Caco-2 (cell line): ENCODE data around the gene ABHD16A. TPM values are rescaled to one million over a fixed set of nuclear protein-coding genes. Genes with fewer than 3 reads are reported as not detected.

Source experiments
- BruUV-seq: library from RNA; stranded (reverse); fragments of 400-500 nt; replicated peaks from 2 replicates; lab custom pipeline; 2021; lab: Mats Ljungman, UMichigan
- CTCF ChIA-PET: fragments of 300-600 bp; sonication (Branson Sonifier 250); formaldehyde crosslinking; loops from one replicate; lab custom pipeline; 2022; ENCODE audit warnings: antibody characterized with exemption; lab: Charles Lee
- POLR2A ChIA-PET: fragments of 300-600 bp; sonication (Branson Sonifier 250); formaldehyde crosslinking; loops from one replicate; lab custom pipeline; 2022; ENCODE audit warnings: antibody characterized with exemption; lab: Charles Lee
- DNase-seq, 2 experiments: peaks; one replicate each; pipeline versions ENCODE4 v3.0.0 to v3.0.0-alpha.2; 2020 to 2022
- H3K27me3 ChIP-seq: replicated peaks from 2 replicates; pipeline ENCODE4 v1.6.0; 2011; ENCODE audit warnings: low read length; ENCODE audit not compliant: control insufficient read depth, insufficient read depth
- H3K36me3 ChIP-seq: 2 replicates; pipeline ENCODE4 v1.5.1; 2011; ENCODE audit warnings: low read length; ENCODE audit not compliant: control insufficient read depth, insufficient read depth
- H3K4me1 ChIP-seq: fragments of 250-450 bp; sonication (Bioruptor Pico); 2 replicates; pipeline ENCODE4 v1.5.1; 2020; ENCODE audit warnings: mild to moderate bottlenecking
- H3K4me3 ChIP-seq: 2 replicates; pipeline ENCODE4 v1.5.1; 2011; ENCODE audit warnings: low read depth, mild to moderate bottlenecking, control low read depth, low read length
- H3K9me3 ChIP-seq: fragments of 250-450 bp; sonication (Bioruptor Pico); 2 replicates; pipeline ENCODE4 v1.5.1; 2020; ENCODE audit warnings: mild to moderate bottlenecking, moderate library complexity
- H3K27ac Mint-ChIP-seq: one replicate; pipeline ENCODE4 v1.8.0; 2022; ENCODE audit warnings: mixed read lengths; ENCODE audit not compliant: unreplicated experiment
- H3K27me3 Mint-ChIP-seq: one replicate; pipeline ENCODE4 v1.8.0; 2022; ENCODE audit warnings: mixed read lengths; ENCODE audit not compliant: insufficient read depth, unreplicated experiment
- H3K36me3 Mint-ChIP-seq: one replicate; pipeline ENCODE4 v1.8.0; 2022; ENCODE audit warnings: mild to moderate bottlenecking, mixed read lengths; ENCODE audit not compliant: insufficient read depth, unreplicated experiment
- H3K4me1 Mint-ChIP-seq: one replicate; pipeline ENCODE4 v1.8.0; 2022; ENCODE audit warnings: low read depth, mixed read lengths; ENCODE audit not compliant: unreplicated experiment
- H3K4me3 Mint-ChIP-seq: one replicate; pipeline ENCODE4 v1.8.0; 2022; ENCODE audit warnings: mild to moderate bottlenecking, moderate library complexity, mixed read lengths; ENCODE audit not compliant: unreplicated experiment
- H3K9me3 Mint-ChIP-seq: one replicate; pipeline ENCODE4 v1.8.0; 2022; ENCODE audit warnings: mixed read lengths; ENCODE audit not compliant: unreplicated experiment
- intact Hi-C: fragments of 100-400 bp; cut with micrococcal nuclease; formaldehyde crosslinking; loops from one replicate; pipeline ENCODE4 v1.10.0; 2022; ENCODE audit not compliant: unreplicated experiment
- total RNA-seq: library from RNA; stranded (reverse); gene quantifications from 2 replicates; pipeline ENCODE4 v1.2.3, GENCODE V29; 2022
- TF ChIP-seq, protein P1 (sequence below), 2 experiments: fragments of 200-600 bp in 1 of 2; IDR thresholded peaks; 1 replicate in 1 of 2; 2 replicates in 1 of 2; pipeline versions ENCODE4 v1.5.1 to v1.8.0; 2011 to 2022; ENCODE audit warnings: antibody characterized with exemption in 1 of 2, control low read depth in 1 of 2, inconsistent platforms in 1 of 2, low read depth in 1 of 2, low read length in 1 of 2, mild to moderate bottlenecking in 1 of 2, moderate library complexity in 1 of 2; ENCODE audit not compliant: insufficient read depth in 1 of 2, severe bottlenecking in 1 of 2, unreplicated experiment in 1 of 2

Gene ABHD16A
- total RNA-seq, 1 experiment from 2014 or later = 62.7 TPM

DNA sequence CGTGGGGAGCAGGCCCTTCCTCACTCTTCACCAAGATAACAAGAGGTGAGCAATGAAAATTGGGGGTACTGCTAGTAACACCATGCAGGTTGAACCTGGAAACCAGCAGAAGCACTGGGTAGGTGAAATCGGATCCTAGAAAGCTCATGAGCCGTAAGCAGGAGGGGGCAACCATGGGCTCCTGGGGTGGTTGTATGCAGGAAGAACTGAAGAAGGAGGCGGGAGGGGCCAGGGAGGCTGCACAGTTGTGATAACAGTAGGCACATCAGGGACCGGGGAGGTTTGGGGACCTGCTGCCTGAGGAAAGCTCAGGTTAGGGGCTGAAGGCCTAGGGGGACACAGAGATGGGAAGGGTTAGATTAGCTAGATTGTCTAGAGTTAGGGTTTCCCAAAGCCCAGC lies 16.6 kb downstream of the ABHD16A start:
- no TSS peak for BruUV-seq
- H3K27ac Mint-ChIP-seq = no peak overlapping the region
- peaks cover 3% of the 10 kb centered on the region; the same call in 1 of the 2 replicates for H3K36me3 ChIP-seq
- H3K4me1 ChIP-seq = peaks cover 48% of the 10 kb centered on the region
- H3K4me1 Mint-ChIP-seq = peaks cover 28% of the 10 kb centered on the region
- no peaks in the 10 kb centered on the region for H3K9me3 ChIP-seq
- no peak overlapping the region for H3K4me3 Mint-ChIP-seq
- no peaks in the 10 kb centered on the region for H3K27me3 ChIP-seq
- intact Hi-C loops = no loop called here
- no peak overlapping the region for H3K4me3 ChIP-seq
- DNase-seq = no peak
- H3K9me3 Mint-ChIP-seq = no peaks in the 10 kb centered on the region
- POLR2A ChIA-PET = no interaction called here
- peaks cover 49% of the 10 kb centered on the region for H3K36me3 Mint-ChIP-seq
- TF ChIP-seq, protein P1, sequence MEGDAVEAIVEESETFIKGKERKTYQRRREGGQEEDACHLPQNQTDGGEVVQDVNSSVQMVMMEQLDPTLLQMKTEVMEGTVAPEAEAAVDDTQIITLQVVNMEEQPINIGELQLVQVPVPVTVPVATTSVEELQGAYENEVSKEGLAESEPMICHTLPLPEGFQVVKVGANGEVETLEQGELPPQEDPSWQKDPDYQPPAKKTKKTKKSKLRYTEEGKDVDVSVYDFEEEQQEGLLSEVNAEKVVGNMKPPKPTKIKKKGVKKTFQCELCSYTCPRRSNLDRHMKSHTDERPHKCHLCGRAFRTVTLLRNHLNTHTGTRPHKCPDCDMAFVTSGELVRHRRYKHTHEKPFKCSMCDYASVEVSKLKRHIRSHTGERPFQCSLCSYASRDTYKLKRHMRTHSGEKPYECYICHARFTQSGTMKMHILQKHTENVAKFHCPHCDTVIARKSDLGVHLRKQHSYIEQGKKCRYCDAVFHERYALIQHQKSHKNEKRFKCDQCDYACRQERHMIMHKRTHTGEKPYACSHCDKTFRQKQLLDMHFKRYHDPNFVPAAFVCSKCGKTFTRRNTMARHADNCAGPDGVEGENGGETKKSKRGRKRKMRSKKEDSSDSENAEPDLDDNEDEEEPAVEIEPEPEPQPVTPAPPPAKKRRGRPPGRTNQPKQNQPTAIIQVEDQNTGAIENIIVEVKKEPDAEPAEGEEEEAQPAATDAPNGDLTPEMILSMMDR (IDR thresholded peaks at IDR 0.05; ENCODE audit: insufficient read depth in 1 of 2, low read depth in 1 of 2, low read length in 1 of 2, severe bottlenecking in 1 of 2, unreplicated experiment in 1 of 2) = no peak
- H3K27me3 Mint-ChIP-seq = no peaks in the 10 kb centered on the region
- CTCF ChIA-PET = no interaction called here

DNA sequence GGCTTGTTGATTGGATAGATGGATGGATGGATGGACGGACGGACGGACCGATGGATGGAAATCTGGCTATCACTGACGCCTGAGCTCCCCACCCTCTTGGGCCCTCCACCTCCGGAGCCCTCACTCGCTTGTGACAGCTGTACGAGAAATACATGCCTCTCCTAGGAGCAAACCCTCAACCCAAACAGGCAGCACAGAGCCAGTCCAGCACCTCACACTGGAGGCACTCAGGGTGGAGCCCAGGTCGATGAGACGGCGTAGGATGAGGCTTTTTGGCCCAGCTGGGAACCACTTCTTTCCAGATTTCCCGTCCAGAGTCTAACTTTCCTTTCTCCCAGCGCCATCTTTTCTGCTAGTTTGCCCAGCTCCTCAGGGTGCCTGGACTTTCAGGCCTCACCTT lies 19.5 kb downstream of the ABHD16A start:
- H3K9me3 Mint-ChIP-seq = no peaks in the 10 kb centered on the region
- Histone ChIP-seq H3K4me3 (no peak overlapping the region), H3K9me3 (no peaks in the 10 kb centered on the region), H3K27me3 (no peaks in the 10 kb centered on the region), H3K4me1 (peaks cover 26% of the 10 kb centered on the region), H3K36me3 (0 out of 2 replicates have a peak, but pooled peaks cover 1% of the 10 kb centered on the region)
- ChIA-PET CTCF (interaction anchor here (2.2 kb wide), 1 partner anchor 86 kb away, joined by 6 read pairs; no protein-coding TSS in a partner anchor), POLR2A (no interaction called here)
- TF ChIP-seq, protein P1 (IDR thresholded peaks at IDR 0.05; ENCODE audit: insufficient read depth in 1 of 2, low read depth in 1 of 2, low read length in 1 of 2, severe bottlenecking in 1 of 2, unreplicated experiment in 1 of 2) = no peak
- no peak for DNase-seq
- H3K36me3 Mint-ChIP-seq = peaks cover 28% of the 10 kb centered on the region
- H3K27me3 Mint-ChIP-seq = no peaks in the 10 kb centered on the region
- peaks cover 17% of the 10 kb centered on the region for H3K4me1 Mint-ChIP-seq
- intact Hi-C loops = no loop called here
- peak overlapping the region; percentile 94 for H3K27ac Mint-ChIP-seq
- peak overlapping the region; percentile 76 for H3K4me3 Mint-ChIP-seq
- BruUV-seq = no TSS peak

DNA sequence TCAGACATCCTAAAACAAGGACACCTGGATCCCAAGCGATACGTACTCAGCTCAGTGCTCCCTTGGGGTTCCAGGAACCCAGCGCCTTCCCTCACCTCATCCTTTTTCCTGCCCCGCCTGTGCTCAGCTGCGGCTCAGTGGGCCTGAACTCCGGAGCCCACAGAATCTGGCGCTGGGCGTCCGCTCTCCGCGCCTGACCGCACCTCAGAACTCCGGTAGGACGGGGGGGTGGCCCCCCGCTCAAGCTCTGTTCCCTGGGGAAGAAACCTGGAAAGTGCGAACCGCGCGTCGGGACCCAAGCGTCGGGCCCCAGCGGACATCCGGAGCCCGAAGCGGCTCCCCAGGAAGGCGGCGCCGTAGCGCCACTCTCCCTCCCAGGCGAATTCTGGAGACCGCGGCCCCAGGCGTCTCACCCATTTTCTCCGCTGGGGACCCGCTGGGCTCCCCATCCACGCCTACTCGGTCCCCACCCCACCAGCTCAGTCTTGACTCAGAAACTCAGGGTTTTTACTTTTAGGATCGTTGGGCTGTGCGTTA lies 21.9 kb downstream of the ABHD16A start:
- BruUV-seq = no TSS peak
- H3K4me3 ChIP-seq = peak overlapping the region; percentile 49
- no peaks in the 10 kb centered on the region for H3K27me3 ChIP-seq
- Mint-ChIP-seq H3K27me3 (no peaks in the 10 kb centered on the region), H3K4me1 (peaks cover 17% of the 10 kb centered on the region), H3K4me3 (peak overlapping the region; percentile 76), H3K9me3 (no peaks in the 10 kb centered on the region), H3K36me3 (peaks cover 22% of the 10 kb centered on the region), H3K27ac (peak overlapping the region; percentile 54)
- ChIA-PET CTCF (interaction anchor here (0.6 to 2.3 kb wide), 17 partner anchors 9 to 183 kb away, joined by 3 to 18 read pairs (median 5); partner anchors contain the start of genes CLIC1, CSNK2B, HSPA1B and LY6G6D), POLR2A (interaction anchor here (1.0 kb wide), 2 partner anchors 56 to 134 kb away, joined by 3 read pairs; partner anchors contain the start of gene HSPA1L)
- peak; percentile 59 to 69 for DNase-seq
- TF ChIP-seq, protein P1 (IDR thresholded peaks at IDR 0.05; ENCODE audit: insufficient read depth in 1 of 2, low read depth in 1 of 2, low read length in 1 of 2, severe bottlenecking in 1 of 2, unreplicated experiment in 1 of 2) = peak in 1 of 2 experiments; percentile 12
- H3K9me3 ChIP-seq = no peaks in the 10 kb centered on the region
- H3K4me1 ChIP-seq = peaks cover 25% of the 10 kb centered on the region
- H3K36me3 ChIP-seq = no peaks in the 10 kb centered on the region
- intact Hi-C loops = loop anchor here (2.0 kb wide), 1 partner anchor 22 kb away; the partner anchor contains the start of gene ABHD16A
